Measurements from ENCODE around the gene PLS1.
"Not testable (repeated sequence)": the region's sequence is repeated elsewhere in the genome, so short reads cannot be mapped to it uniquely, and the experiment has no call there.

The PLS1 gene

GRCh38 chr3:142595581-142595950 lies 627 bp upstream of the PLS1 start:
- TF ChIP-seq MYC (IDR thresholded peaks at IDR 0.05; ENCODE audit: low read depth, low read length) (no peak), POLR2A (IDR thresholded peaks at IDR 0.05; ENCODE audit: extremely low read depth, insufficient read length) (no peak)
- TF ChIP-seq, protein P1, sequence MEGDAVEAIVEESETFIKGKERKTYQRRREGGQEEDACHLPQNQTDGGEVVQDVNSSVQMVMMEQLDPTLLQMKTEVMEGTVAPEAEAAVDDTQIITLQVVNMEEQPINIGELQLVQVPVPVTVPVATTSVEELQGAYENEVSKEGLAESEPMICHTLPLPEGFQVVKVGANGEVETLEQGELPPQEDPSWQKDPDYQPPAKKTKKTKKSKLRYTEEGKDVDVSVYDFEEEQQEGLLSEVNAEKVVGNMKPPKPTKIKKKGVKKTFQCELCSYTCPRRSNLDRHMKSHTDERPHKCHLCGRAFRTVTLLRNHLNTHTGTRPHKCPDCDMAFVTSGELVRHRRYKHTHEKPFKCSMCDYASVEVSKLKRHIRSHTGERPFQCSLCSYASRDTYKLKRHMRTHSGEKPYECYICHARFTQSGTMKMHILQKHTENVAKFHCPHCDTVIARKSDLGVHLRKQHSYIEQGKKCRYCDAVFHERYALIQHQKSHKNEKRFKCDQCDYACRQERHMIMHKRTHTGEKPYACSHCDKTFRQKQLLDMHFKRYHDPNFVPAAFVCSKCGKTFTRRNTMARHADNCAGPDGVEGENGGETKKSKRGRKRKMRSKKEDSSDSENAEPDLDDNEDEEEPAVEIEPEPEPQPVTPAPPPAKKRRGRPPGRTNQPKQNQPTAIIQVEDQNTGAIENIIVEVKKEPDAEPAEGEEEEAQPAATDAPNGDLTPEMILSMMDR (IDR thresholded peaks at IDR 0.05; ENCODE audit: low read depth, low read length): no peak
- TF ChIP-seq, protein P2, sequence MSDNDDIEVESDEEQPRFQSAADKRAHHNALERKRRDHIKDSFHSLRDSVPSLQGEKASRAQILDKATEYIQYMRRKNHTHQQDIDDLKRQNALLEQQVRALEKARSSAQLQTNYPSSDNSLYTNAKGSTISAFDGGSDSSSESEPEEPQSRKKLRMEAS (IDR thresholded peaks at IDR 0.05; ENCODE audit: low read depth, low read length): no peak
- no peak for DNase-seq (ENCODE audit: low read depth)
- peak overlapping the region; percentile 84 for H3K4me3 ChIP-seq (ENCODE audit: low read depth, low read length)

GRCh38 chr3:142596726-142597088 lies 514 bp downstream of the PLS1 start:
- TF ChIP-seq MYC (IDR thresholded peaks at IDR 0.05; ENCODE audit: low read depth, low read length): no peak
- TF ChIP-seq, protein P2 (IDR thresholded peaks at IDR 0.05; ENCODE audit: low read depth, low read length): no peak
- TF ChIP-seq, protein P1 (IDR thresholded peaks at IDR 0.05; ENCODE audit: low read depth, low read length): no peak
- no peak for TF ChIP-seq POLR2A (IDR thresholded peaks at IDR 0.05; ENCODE audit: extremely low read depth, insufficient read length)
- peak overlapping the region; percentile 84 for H3K4me3 ChIP-seq (ENCODE audit: low read depth, low read length)
- DNase-seq (ENCODE audit: low read depth): no peak

GRCh38 chr3:142597906-142598305 lies 1.7 kb downstream of the PLS1 start:
- H3K4me3 ChIP-seq (ENCODE audit: low read depth, low read length): peak overlapping the region; percentile 84
- DNase-seq (ENCODE audit: low read depth): peak; percentile 24
- no peak for TF ChIP-seq POLR2A (IDR thresholded peaks at IDR 0.05; ENCODE audit: extremely low read depth, insufficient read length)
- TF ChIP-seq, protein P2 (IDR thresholded peaks at IDR 0.05; ENCODE audit: low read depth, low read length): no peak
- no peak for TF ChIP-seq MYC (IDR thresholded peaks at IDR 0.05; ENCODE audit: low read depth, low read length)
- TF ChIP-seq, protein P1 (IDR thresholded peaks at IDR 0.05; ENCODE audit: low read depth, low read length): no peak

GRCh38 chr3:142601713-142602112 lies 5.5 kb downstream of the PLS1 start:
- TF ChIP-seq, protein P2 (IDR thresholded peaks at IDR 0.05; ENCODE audit: low read depth, low read length): no peak
- TF ChIP-seq POLR2A (IDR thresholded peaks at IDR 0.05; ENCODE audit: extremely low read depth, insufficient read length): no peak
- TF ChIP-seq, protein P1 (IDR thresholded peaks at IDR 0.05; ENCODE audit: low read depth, low read length): no peak
- TF ChIP-seq MYC (IDR thresholded peaks at IDR 0.05; ENCODE audit: low read depth, low read length): no peak
- H3K4me3 ChIP-seq (ENCODE audit: low read depth, low read length): no peak overlapping the region
- no peak for DNase-seq (ENCODE audit: low read depth)

DNA sequence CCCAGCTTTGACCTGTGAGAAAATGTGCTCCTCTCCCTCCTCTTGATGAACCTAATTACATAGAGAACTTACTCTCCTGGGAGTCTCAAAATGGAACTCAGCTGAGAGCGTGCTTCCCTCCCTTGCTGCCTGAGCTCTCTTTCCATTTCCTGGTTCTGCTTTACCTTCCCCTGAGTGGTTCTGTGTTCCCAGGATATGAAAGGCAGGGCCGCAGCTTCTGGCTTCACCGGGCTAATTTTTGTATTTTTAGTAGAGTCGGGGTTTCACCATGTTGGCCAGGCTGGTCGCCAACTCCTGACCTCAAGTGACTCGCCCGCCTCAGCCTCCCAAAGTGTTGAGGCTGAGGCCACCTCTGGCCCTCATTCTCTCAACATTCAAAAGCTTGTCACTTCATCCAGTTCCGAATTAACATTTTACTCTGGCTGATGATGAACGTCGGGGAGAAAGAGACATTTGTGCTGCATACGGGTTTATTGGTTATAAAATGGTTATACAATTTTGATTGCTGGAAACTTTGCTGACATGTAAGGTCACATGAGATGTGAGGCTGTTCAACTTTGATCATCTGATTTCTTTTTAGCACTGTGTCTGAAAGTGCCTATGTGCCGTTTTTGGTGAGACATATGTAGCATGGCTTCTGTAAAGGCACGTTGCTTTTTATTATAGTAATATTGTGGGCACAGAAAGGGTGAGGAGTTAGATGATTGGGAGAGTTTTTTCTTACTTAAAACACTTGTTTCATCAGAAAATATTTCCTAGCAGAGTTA lies 6.6 kb downstream of the PLS1 start:
- H3K4me3 ChIP-seq (ENCODE audit: low read depth, low read length): no peak overlapping the region
- TF ChIP-seq, protein P2 (IDR thresholded peaks at IDR 0.05; ENCODE audit: low read depth, low read length): no peak
- TF ChIP-seq MYC (IDR thresholded peaks at IDR 0.05; ENCODE audit: low read depth, low read length) (no peak), POLR2A (IDR thresholded peaks at IDR 0.05; ENCODE audit: extremely low read depth, insufficient read length) (no peak)
- TF ChIP-seq, protein P1 (IDR thresholded peaks at IDR 0.05; ENCODE audit: low read depth, low read length): no peak
- no peak for DNase-seq (ENCODE audit: low read depth)

GRCh38 chr3:142603386-142603705 lies 7.2 kb downstream of the PLS1 start:
- not testable (repeated sequence) for H3K4me3 ChIP-seq (ENCODE audit: low read depth, low read length); DNase-seq (ENCODE audit: low read depth)
